Gastrocnemius medialis (tissue), 4 donors: Measurements from ENCODE around the gene SKIC2. TPM values are rescaled to one million over a fixed set of nuclear protein-coding genes. Genes with fewer than 3 reads are reported as not detected.

ENCODE experiments used
- ATAC-seq, 2 donors: fragments of 150-250 bp; one replicate each; pipeline ENCODE4 v1.9.1; 2016
- DNase-seq, 2 donors: peaks; one replicate each; pipeline ENCODE4 v3.0.0-alpha.2; 2019
- H3K27ac ChIP-seq, 4 donors: fragments of 200-600 bp; sonication (generic); 1 replicate in 1 of 4; 2 replicates in 3 of 4; pipeline ENCODE4 v1.5.1; 2016 to 2018; ENCODE audit warnings: mild to moderate bottlenecking in 2 of 4, moderate library complexity in 1 of 4
- H3K27me3 ChIP-seq, 3 donors: fragments of 200-600 bp; sonication (generic) in 2 of 3; 1 replicate in 1 of 3; 2 replicates in 2 of 3; pipeline versions ENCODE4 v1.5.1 to v1.6.0; 2016 to 2019; ENCODE audit warnings: mild to moderate bottlenecking in 1 of 3, moderate library complexity in 1 of 3
- H3K36me3 ChIP-seq, 2 donors: fragments of 200-600 bp; sonication (generic) in 1 of 2; one replicate each; pipeline ENCODE4 v1.5.1; 2017 to 2018
- H3K4me1 ChIP-seq, 2 donors: fragments of 200-600 bp; sonication (generic) in 1 of 2; one replicate each; pipeline ENCODE4 v1.5.1; 2016 to 2017; ENCODE audit warnings: mild to moderate bottlenecking in 2 of 2
- H3K4me3 ChIP-seq, 4 donors: fragments of 200-600 bp; sonication (generic) in 3 of 4; 1 replicate in 1 of 4; 2 replicates in 3 of 4; pipeline ENCODE4 v1.5.1; 2016 to 2019; ENCODE audit warnings: mild to moderate bottlenecking in 2 of 4
- H3K9me3 ChIP-seq, 3 donors: fragments of 200-600 bp; sonication (generic) in 2 of 3; 1 replicate in 1 of 3; 2 replicates in 2 of 3; pipeline ENCODE4 v1.5.1; 2016 to 2019
- CTCF ChIP-seq, 5 experiments: fragments of 450-650 bp in 3 of 5; fragments of 200-600 bp in 2 of 5; sonication (generic) in 2 of 5; IDR thresholded peaks in 4 of 5; conservative IDR thresholded peaks in 1 of 5; 1 replicate in 4 of 5; 2 replicates in 1 of 5; pipeline ENCODE4 v1.5.1; 2016 to 2019; ENCODE audit warnings: antibody characterized with exemption in 5 of 5, mild to moderate bottlenecking in 3 of 5, moderate library complexity in 3 of 5
- POLR2A ChIP-seq, 2 donors: fragments of 450-650 bp; IDR thresholded peaks; one replicate each; pipeline ENCODE4 v1.6.1; 2017; ENCODE audit warnings: antibody characterized with exemption in 2 of 2, mild to moderate bottlenecking in 2 of 2, moderate library complexity in 2 of 2
- in situ Hi-C, 4 donors: fragments of 200-750 bp; cut with MboI; loops; one replicate each; pipeline versions ENCODE4 v1.15.0 to v1.8.0; 2017; ENCODE audit warnings: low sequenced_read_pairs in 4 of 4
- intact Hi-C: fragments of 100-400 bp; cut with DNase I; formaldehyde crosslinking; loops from one replicate; pipeline ENCODE4 v1.15.1; 2023; ENCODE audit warnings: low total_unique reads
- total RNA-seq, 4 donors: library from RNA; depleted of rRNA; stranded (reverse); fragments of >200 nt; gene quantifications; one replicate each; pipeline versions ENCODE4 v1.1.0 to v1.2.3, GENCODE V29; 2016

Gene SKIC2
- total RNA-seq, 4 donors from 2014 or later = 21.2 to 51.9 (median 22.7) TPM

- intact Hi-C loops = no loop called here
- H3K9me3 ChIP-seq = no peaks in the 10 kb centered on the region
- no peaks in the 10 kb centered on the region for H3K4me1 ChIP-seq
- no peaks in the 10 kb centered on the region for H3K27me3 ChIP-seq
- no peak for TF ChIP-seq CTCF (IDR thresholded peaks at IDR 0.05 in 4 of 5, conservative IDR thresholded peaks at IDR 0.05 in 1 of 5)
- no peak for TF ChIP-seq POLR2A (IDR thresholded peaks at IDR 0.05)
- no peak overlapping the region for H3K27ac ChIP-seq
- in situ Hi-C loops = no loop called here
- no peak for DNase-seq
- no peak for ATAC-seq
- H3K4me3 ChIP-seq = no peak overlapping the region
- H3K36me3 ChIP-seq = no peaks in the 10 kb centered on the region
Measured at GRCh38 chr6:31915756-31916155, 43.2 kb upstream of the SKIC2 start.

GRCh38 chr6:31918069-31918720 lies 40.8 kb upstream of the SKIC2 start:
- no peaks in the 10 kb centered on the region for H3K4me1 ChIP-seq
- intact Hi-C loops = no loop called here
- H3K27ac ChIP-seq = no peak overlapping the region
- H3K27me3 ChIP-seq = no peaks in the 10 kb centered on the region
- in situ Hi-C loops = no loop called here
- no peaks in the 10 kb centered on the region for H3K36me3 ChIP-seq
- ATAC-seq (no peak), DNase-seq (no peak)
- no peak for TF ChIP-seq CTCF (IDR thresholded peaks at IDR 0.05 in 4 of 5, conservative IDR thresholded peaks at IDR 0.05 in 1 of 5)
- H3K4me3 ChIP-seq = no peak overlapping the region
- no peaks in the 10 kb centered on the region for H3K9me3 ChIP-seq

- in situ Hi-C loops = no loop called here
- Histone ChIP-seq H3K36me3 (no peaks in the 10 kb centered on the region), H3K27ac (no peak overlapping the region), H3K4me3 (no peak overlapping the region), H3K9me3 (no peaks in the 10 kb centered on the region), H3K27me3 (no peaks in the 10 kb centered on the region), H3K4me1 (no peaks in the 10 kb centered on the region)
- TF ChIP-seq POLR2A (IDR thresholded peaks at IDR 0.05) (no peak), CTCF (IDR thresholded peaks at IDR 0.05 in 4 of 5, conservative IDR thresholded peaks at IDR 0.05 in 1 of 5) (no peak)
- DNase-seq (no peak), ATAC-seq (no peak)
- intact Hi-C loops = no loop called here
Measured at GRCh38 chr6:31919624-31920303, 39.2 kb upstream of the SKIC2 start.

- in situ Hi-C loops = no loop called here
- Histone ChIP-seq H3K27ac (no peak overlapping the region), H3K27me3 (no peaks in the 10 kb centered on the region), H3K36me3 (no peaks in the 10 kb centered on the region), H3K9me3 (no peaks in the 10 kb centered on the region), H3K4me3 (no peak overlapping the region), H3K4me1 (no peaks in the 10 kb centered on the region)
- intact Hi-C loops = no loop called here
- TF ChIP-seq CTCF (IDR thresholded peaks at IDR 0.05 in 4 of 5, conservative IDR thresholded peaks at IDR 0.05 in 1 of 5) (no peak), POLR2A (IDR thresholded peaks at IDR 0.05) (no peak)
- DNase-seq = no peak
- ATAC-seq = no peak
Measured at GRCh38 chr6:31920811-31921210, 38.2 kb upstream of the SKIC2 start.
